Keratinocyte (primary cell): ENCODE results near the gene ZFYVE16. TPM values are rescaled to one million over a fixed set of nuclear protein-coding genes. Genes with fewer than 3 reads are reported as not detected.

Experiments
- DNase-seq: peaks from one replicate; pipeline ENCODE4 v3.0.0-alpha.2; 2011; ENCODE audit warnings: low read depth, missing footprints, low spot score
- FAIRE-seq: peaks from 2 replicates; lab custom pipeline; 2011; peaks lifted over from hg19 to GRCh38; lab: Jason Lieb, UNC
- H2AFZ ChIP-seq: 2 replicates; pipeline ENCODE4 v1.6.0; 2012; ENCODE audit warnings: low read length, control low read depth, inconsistent platforms; ENCODE audit not compliant: control insufficient read depth
- H3K27ac ChIP-seq: 2 replicates; pipeline ENCODE4 v1.5.1; 2011; ENCODE audit warnings: low read length; ENCODE audit not compliant: control insufficient read depth, insufficient read depth
- H3K27me3 ChIP-seq: 3 replicates; pipeline ENCODE4 v1.6.0; 2011; ENCODE audit warnings: low read length; ENCODE audit not compliant: control insufficient read depth, insufficient read depth; ENCODE audit errors: extremely low read depth
- H3K36me3 ChIP-seq, 2 experiments: 2 replicates in 1 of 2; 3 replicates in 1 of 2; pipeline ENCODE4 v1.5.1; 2011; ENCODE audit warnings: low read length in 2 of 2, mild to moderate bottlenecking in 1 of 2; ENCODE audit not compliant: control insufficient read depth in 2 of 2, insufficient read depth in 2 of 2; ENCODE audit errors: extremely low read depth in 1 of 2
- H3K4me1 ChIP-seq: 3 replicates; pipeline ENCODE4 v1.5.1; 2011; ENCODE audit warnings: low read length; ENCODE audit not compliant: control insufficient read depth, insufficient read depth; ENCODE audit errors: extremely low read depth
- H3K4me2 ChIP-seq: 3 replicates; pipeline ENCODE4 v1.6.0; 2011; ENCODE audit warnings: low read depth, low read length; ENCODE audit not compliant: control insufficient read depth, insufficient read depth; ENCODE audit errors: extremely low read depth
- H3K4me3 ChIP-seq, 3 experiments: fragments of 200-600 bp in 1 of 3; sonication (generic) in 1 of 3; 2 replicates in 2 of 3; 3 replicates in 1 of 3; pipeline ENCODE4 v1.5.1; 2011 to 2016; ENCODE audit warnings: low read length in 3 of 3, mild to moderate bottlenecking in 3 of 3, control low read depth in 2 of 3, inconsistent platforms in 1 of 3, low read depth in 1 of 3, mixed read lengths in 1 of 3, mixed run types in 1 of 3, moderate library complexity in 1 of 3; ENCODE audit not compliant: control insufficient read depth in 2 of 3, insufficient read depth in 2 of 3; ENCODE audit errors: extremely low read depth in 1 of 3
- H3K79me2 ChIP-seq: 2 replicates; pipeline ENCODE4 v1.6.0; 2012; ENCODE audit warnings: low read length; ENCODE audit not compliant: control insufficient read depth, insufficient read depth
- H3K9ac ChIP-seq: 3 replicates; pipeline ENCODE4 v1.6.0; 2011; ENCODE audit warnings: low read length; ENCODE audit not compliant: control insufficient read depth, insufficient read depth; ENCODE audit errors: extremely low read depth
- H3K9me1 ChIP-seq: 3 replicates; pipeline ENCODE4 v1.6.0; 2011; ENCODE audit warnings: low read length; ENCODE audit not compliant: control insufficient read depth, insufficient read depth; ENCODE audit errors: extremely low read depth
- H3K9me3 ChIP-seq: 2 replicates; pipeline ENCODE4 v1.5.1; 2012; ENCODE audit warnings: low read depth, low read length; ENCODE audit not compliant: control insufficient read depth
- H4K20me1 ChIP-seq: 3 replicates; pipeline ENCODE4 v1.6.0; 2011; ENCODE audit warnings: low read length; ENCODE audit not compliant: control insufficient read depth, insufficient read depth; ENCODE audit errors: extremely low read depth
- EZH2 ChIP-seq: IDR thresholded peaks from one replicate; pipeline ENCODE4 v1.6.1; 2012; ENCODE audit warnings: inconsistent platforms, mild to moderate bottlenecking, low read length, moderate library complexity
- dilution Hi-C: fragments of 300-500 bp; cut with MboI; formaldehyde crosslinking; loops from one replicate; pipeline ENCODE4 v1.7.0; 2020; ENCODE audit warnings: low sequenced_read_pairs; ENCODE audit not compliant: extremely low pct_ligation_motif_present
- polyA plus RNA-seq, 5 experiments: library from polyadenylated mRNA; depleted of rRNA in 3 of 5; stranded (reverse) in 3 of 5; stranded (forward) in 1 of 5; unstranded in 1 of 5; fragments of >200 nt; gene quantifications; 1 replicate in 1 of 5; 2 replicates in 3 of 5; 3 replicates in 1 of 5; pipeline versions ENCODE4 v1.2.1 to v1.2.3, GENCODE V29; 2011 to 2012; ENCODE audit warnings: missing spikeins in 2 of 5, low read depth in 1 of 5, low replicate concordance in 1 of 5
- small RNA-seq, 3 experiments: library from RNA; depleted of rRNA; stranded (forward); fragments of <200 nt; gene quantifications; one replicate each; pipeline ENCODE3, GENCODE V24; 2012; ENCODE audit warnings: low read depth in 3 of 3, low replicate concordance in 1 of 3; ENCODE audit not compliant: insufficient read length in 3 of 3
- TF ChIP-seq, protein P1 (sequence below), 3 experiments: IDR thresholded peaks in 1 of 3; conservative IDR thresholded peaks in 1 of 3; optimal IDR thresholded peaks in 1 of 3; 2 replicates in 2 of 3; 3 replicates in 1 of 3; pipeline versions ENCODE3 to v1.5.1; 2011; ENCODE audit warnings: low read length in 3 of 3, mild to moderate bottlenecking in 3 of 3, moderate library complexity in 2 of 3, control low read depth in 1 of 3, inconsistent platforms in 1 of 3; ENCODE audit not compliant: insufficient read depth in 2 of 3; ENCODE audit errors: extremely low read depth in 1 of 3

ZFYVE16 gene
- polyA plus RNA-seq, 1 donor (not counting 4 experiments of a cell fraction or from before 2014, with no cell fraction given), result 13.5 TPM

DNA sequence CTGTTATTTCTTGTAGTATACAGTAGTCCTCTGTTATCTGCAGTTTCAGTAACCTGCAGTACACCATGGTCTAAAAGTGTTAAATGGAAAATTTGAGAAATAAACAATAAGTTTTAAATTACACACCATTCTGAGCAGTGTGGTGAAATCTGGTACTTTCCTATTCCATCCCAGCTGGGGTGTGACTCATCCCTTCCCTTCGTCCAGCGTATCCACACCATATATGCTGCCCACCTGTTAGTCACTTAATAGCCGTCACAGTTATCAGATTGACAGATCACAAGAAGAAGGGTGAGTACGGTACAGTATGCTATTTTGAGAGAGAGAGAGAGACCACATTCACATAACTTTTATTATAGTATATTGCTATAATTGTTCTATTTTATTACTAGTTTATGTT lies 109.0 kb downstream of the ZFYVE16 start:
- H3K9me1 ChIP-seq, result no peaks in the 10 kb centered on the region
- dilution Hi-C loops, result no loop called here
- no peaks in the 10 kb centered on the region for H3K4me1 ChIP-seq
- DNase-seq (no peak), FAIRE-seq (no peak)
- no peak overlapping the region for H3K9ac ChIP-seq
- no peaks in the 10 kb centered on the region for H3K36me3 ChIP-seq
- no peak overlapping the region for H2AFZ ChIP-seq
- no peak overlapping the region for H3K27ac ChIP-seq
- H4K20me1 ChIP-seq, result no peaks in the 10 kb centered on the region
- H3K27me3 ChIP-seq, result no peaks in the 10 kb centered on the region
- no peak overlapping the region for H3K4me3 ChIP-seq
- no peak overlapping the region for H3K4me2 ChIP-seq
- H3K9me3 ChIP-seq, result no peaks in the 10 kb centered on the region
- no peaks in the 10 kb centered on the region for H3K79me2 ChIP-seq
- TF ChIP-seq, protein P1, sequence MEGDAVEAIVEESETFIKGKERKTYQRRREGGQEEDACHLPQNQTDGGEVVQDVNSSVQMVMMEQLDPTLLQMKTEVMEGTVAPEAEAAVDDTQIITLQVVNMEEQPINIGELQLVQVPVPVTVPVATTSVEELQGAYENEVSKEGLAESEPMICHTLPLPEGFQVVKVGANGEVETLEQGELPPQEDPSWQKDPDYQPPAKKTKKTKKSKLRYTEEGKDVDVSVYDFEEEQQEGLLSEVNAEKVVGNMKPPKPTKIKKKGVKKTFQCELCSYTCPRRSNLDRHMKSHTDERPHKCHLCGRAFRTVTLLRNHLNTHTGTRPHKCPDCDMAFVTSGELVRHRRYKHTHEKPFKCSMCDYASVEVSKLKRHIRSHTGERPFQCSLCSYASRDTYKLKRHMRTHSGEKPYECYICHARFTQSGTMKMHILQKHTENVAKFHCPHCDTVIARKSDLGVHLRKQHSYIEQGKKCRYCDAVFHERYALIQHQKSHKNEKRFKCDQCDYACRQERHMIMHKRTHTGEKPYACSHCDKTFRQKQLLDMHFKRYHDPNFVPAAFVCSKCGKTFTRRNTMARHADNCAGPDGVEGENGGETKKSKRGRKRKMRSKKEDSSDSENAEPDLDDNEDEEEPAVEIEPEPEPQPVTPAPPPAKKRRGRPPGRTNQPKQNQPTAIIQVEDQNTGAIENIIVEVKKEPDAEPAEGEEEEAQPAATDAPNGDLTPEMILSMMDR (optimal IDR thresholded peaks at IDR 0.05 in 1 of 3, IDR thresholded peaks at IDR 0.05 in 1 of 3, conservative IDR thresholded peaks at IDR 0.05 in 1 of 3; ENCODE audit: extremely low read depth in 1 of 3, insufficient read depth in 2 of 3, low read length in 3 of 3), result no peak
- TF ChIP-seq EZH2, result no peak

Small RNAs within 50 kb of the gene (small RNA-seq; reads per million reads assigned to genes)
- gene RNU6-211P, result 0 to 0.50 (median 0) reads per million in 3 experiments

Other genes with a start within 250 kb of the ZFYVE16 start
- gene SERINC5, start 152.0 kb upstream of the ZFYVE16 start, polyA plus RNA-seq, result 20.0 to 22.8 TPM (median 22.2 TPM) in 3 replicates
- not detected in 3 replicates for gene SPZ1, start 88.1 kb upstream of the ZFYVE16 start, polyA plus RNA-seq
- 0.80 to 1.0 TPM (median 0.83 TPM) in 3 replicates for gene FAM151B, start 80.0 kb downstream of the ZFYVE16 start, polyA plus RNA-seq
- gene ANKRD34B, start 162.2 kb downstream of the ZFYVE16 start, polyA plus RNA-seq, result 0.01 TPM in 1 of 3 replicates, not detected in the others
- gene MSH3, start 246.6 kb downstream of the ZFYVE16 start, polyA plus RNA-seq, result 6.6 to 11.1 TPM (median 10.1 TPM) in 3 replicates
- 4.4 to 19.7 TPM (median 16.7 TPM) in 3 replicates for gene DHFR, start 246.9 kb downstream of the ZFYVE16 start, polyA plus RNA-seq